B cell (primary cell): ENCODE measurements around the gene TSTD2. TPM values are rescaled to one million over a fixed set of nuclear protein-coding genes. Genes with fewer than 3 reads are reported as not detected.

ENCODE experiments used
- ATAC-seq: fragments of 200-7000 bp; cut with Tn5 transposase; one replicate; pipeline ENCODE4 v1.10.0; 2021; ENCODE audit warnings: low read depth, mild to moderate bottlenecking, moderate number of reproducible peaks, moderate library complexity
- CTCF ChIA-PET: fragments of 350-600 bp; sonication (Branson Sonifier 250); formaldehyde crosslinking; loops from one replicate; lab custom pipeline; 2021; ENCODE audit warnings: antibody characterized with exemption, inconsistent platforms; lab: Charles Lee
- POLR2A ChIA-PET: fragments of 350-600 bp; sonication (Branson Sonifier 250); formaldehyde crosslinking; loops from one replicate; lab custom pipeline; 2021; ENCODE audit warnings: antibody characterized with exemption; lab: Charles Lee
- DNase-seq: peaks from one replicate; pipeline ENCODE4 v3.0.0; 2013
- H2AFZ ChIP-seq: 2 replicates; pipeline ENCODE4 v1.6.1; 2012; ENCODE audit warnings: mild to moderate bottlenecking, low read depth, low read length; ENCODE audit not compliant: insufficient read depth, poor library complexity, severe bottlenecking
- H3K27ac ChIP-seq, 2 donors: 1 replicate in 1 of 2; 2 replicates in 1 of 2; pipeline ENCODE4 v1.5.1; 2012 to 2013; ENCODE audit warnings: low read length in 2 of 2, mild to moderate bottlenecking in 2 of 2, moderate library complexity in 1 of 2
- H3K27me3 ChIP-seq, 4 experiments: fragments of 200-600 bp in 1 of 4; sonication (generic) in 1 of 4; replicated peaks in 1 of 4; 1 replicate in 2 of 4; 2 replicates in 2 of 4; pipeline versions ENCODE4 v1.6.1 to v1.7.0; 2013 to 2016; ENCODE audit warnings: low read length in 3 of 4, mild to moderate bottlenecking in 2 of 4, mixed read lengths in 1 of 4, moderate library complexity in 1 of 4; ENCODE audit not compliant: insufficient read depth in 4 of 4, control insufficient read depth in 3 of 4; ENCODE audit errors: control extremely low read depth in 1 of 4
- H3K36me3 ChIP-seq, 2 experiments: replicated peaks in 1 of 2; 1 replicate in 1 of 2; 2 replicates in 1 of 2; pipeline versions ENCODE4 v1.6.1 to v1.7.1; 2013; ENCODE audit warnings: low read length in 1 of 2; ENCODE audit not compliant: insufficient read depth in 2 of 2, control insufficient read depth in 1 of 2; ENCODE audit errors: control extremely low read depth in 1 of 2, extremely low read depth in 1 of 2
- H3K4me1 ChIP-seq, 2 donors: fragments of 200-600 bp in 1 of 2; sonication (generic) in 1 of 2; 1 replicate in 1 of 2; 2 replicates in 1 of 2; pipeline versions ENCODE4 v1.5.1 to v1.6.1; 2013 to 2017; ENCODE audit warnings: low read length in 2 of 2; ENCODE audit not compliant: control insufficient read depth in 2 of 2, insufficient read depth in 2 of 2
- H3K4me2 ChIP-seq: replicated peaks from 2 replicates; pipeline ENCODE3; 2012; ENCODE audit warnings: mild to moderate bottlenecking, low read depth, low read length; ENCODE audit not compliant: poor library complexity, severe bottlenecking
- H3K4me3 ChIP-seq, 5 experiments: fragments of 200-600 bp in 1 of 5; sonication (generic) in 1 of 5; 1 replicate in 3 of 5; 2 replicates in 2 of 5; pipeline versions ENCODE4 v1.5.1 to v1.7.0; 2011 to 2016; ENCODE audit warnings: low read length in 4 of 5, mild to moderate bottlenecking in 4 of 5, low read depth in 2 of 5, control low read depth in 1 of 5, moderate library complexity in 1 of 5; ENCODE audit not compliant: insufficient read depth in 1 of 5; ENCODE audit errors: control extremely low read depth in 1 of 5, extremely low read depth in 1 of 5
- H3K79me2 ChIP-seq: fragments of 200-600 bp; sonication (generic); one replicate; pipeline ENCODE4 v1.6.0; 2016; ENCODE audit warnings: low read length; ENCODE audit not compliant: control insufficient read depth, insufficient read depth
- H3K9ac ChIP-seq: fragments of 200-600 bp; sonication (generic); 2 replicates; pipeline ENCODE4 v1.6.1; 2017; ENCODE audit warnings: mild to moderate bottlenecking, low read length, moderate library complexity
- H3K9me3 ChIP-seq, 3 donors: one replicate each; pipeline versions ENCODE4 v1.6.1 to v1.7.1; 2013; ENCODE audit warnings: low read length in 2 of 3; ENCODE audit not compliant: control insufficient read depth in 2 of 3, insufficient read depth in 1 of 3; ENCODE audit errors: control extremely low read depth in 1 of 3
- H4K20me1 ChIP-seq: 2 replicates; pipeline ENCODE4 v1.6.0; 2012; ENCODE audit warnings: mild to moderate bottlenecking, low read length; ENCODE audit not compliant: insufficient read depth, control insufficient read depth, poor library complexity, severe bottlenecking
- H3K27ac Mint-ChIP-seq: one replicate; pipeline ENCODE4 v1.8.0; 2021; ENCODE audit warnings: mixed read lengths
- H3K27me3 Mint-ChIP-seq: one replicate; pipeline ENCODE4 v1.8.0; 2021; ENCODE audit warnings: mixed read lengths
- H3K4me1 Mint-ChIP-seq: one replicate; pipeline ENCODE4 v1.8.0; 2021; ENCODE audit warnings: mixed read lengths
- H3K4me3 Mint-ChIP-seq: one replicate; pipeline ENCODE4 v1.8.0; 2021; ENCODE audit warnings: mixed read lengths
- H3K9me3 Mint-ChIP-seq: one replicate; pipeline ENCODE4 v1.8.0; 2022; ENCODE audit warnings: mixed read lengths; ENCODE audit not compliant: insufficient read depth
- CTCF ChIP-seq: fragments of 200-600 bp; IDR thresholded peaks from one replicate; pipeline ENCODE4 v1.8.0; 2022; ENCODE audit warnings: antibody characterized with exemption, mild to moderate bottlenecking
- EZH2 ChIP-seq: IDR thresholded peaks from 2 replicates; pipeline ENCODE4 v1.6.1; 2012; ENCODE audit warnings: borderline replicate concordance, low read depth, mild to moderate bottlenecking, moderate library complexity, low read length; ENCODE audit not compliant: insufficient read depth, poor library complexity, severe bottlenecking
- WGBS: methylation state at CpG from one replicate; pipeline ENCODE4 v1.1.5; 2013; ENCODE audit warnings: missing lambda C conversion rate; ENCODE audit not compliant: insufficient coverage; 5-methylcytosine and 5-hydroxymethylcytosine counted together
- intact Hi-C: fragments of 100-400 bp; cut with micrococcal nuclease; formaldehyde crosslinking; loops from one replicate; pipeline ENCODE4 v1.10.0; 2022
- polyA plus RNA-seq: library from polyadenylated mRNA; depleted of rRNA; stranded (reverse); fragments of >200 nt; gene quantifications from 2 replicates; pipeline ENCODE4 v1.2.3, GENCODE V29; 2012
- total RNA-seq, 2 donors: library from RNA; stranded (reverse); fragments of 120-200 nt in 1 of 2; gene quantifications; 1 replicate in 1 of 2; 2 replicates in 1 of 2; pipeline versions ENCODE4 v1.2.3 to v1.2.4, GENCODE V29; 2013 to 2022

TSTD2 gene
- total and polyA plus RNA-seq, 2 donors (not counting 1 experiment from before 2014, with no cell fraction given): 12.7 to 29.2 TPM

- no peak overlapping the region for H3K27ac Mint-ChIP-seq
- intact Hi-C loops: no loop called here
- Histone ChIP-seq H3K9me3 (no peaks in the 10 kb centered on the region), H3K27me3 (peaks cover 0 to 9% (median 2%) of the 10 kb centered on the region in 4 experiments), H3K79me2 (no peaks in the 10 kb centered on the region), H3K27ac (no peak overlapping the region), H2AFZ (no peak overlapping the region), H3K4me3 (no peak overlapping the region), H3K4me2 (no peak overlapping the region), H3K4me1 (no peaks in the 10 kb centered on the region), H3K36me3 (no peaks in the 10 kb centered on the region), H3K9ac (no peak overlapping the region), H4K20me1 (no peaks in the 10 kb centered on the region)
- no peak for DNase-seq
- H3K4me3 Mint-ChIP-seq: no peak overlapping the region
- no peaks in the 10 kb centered on the region for H3K9me3 Mint-ChIP-seq
- POLR2A ChIA-PET: no interaction called here
- H3K4me1 Mint-ChIP-seq: no peaks in the 10 kb centered on the region
- H3K27me3 Mint-ChIP-seq: peaks cover 9% of the 10 kb centered on the region
- CTCF ChIA-PET: no interaction called here
- no peak for ATAC-seq
- no peak for TF ChIP-seq EZH2
- WGBS: 84% methylated on average over 5 of the region's 13 CpGs
Observed at GRCh38 chr9:97563458-97564135, 69.6 kb downstream of the TSTD2 start.

- intact Hi-C loops: no loop called here
- no peak overlapping the region for H3K4me2 ChIP-seq
- 90% methylated on average over 3 of the region's 5 CpGs for WGBS
- no peak overlapping the region for H3K27ac Mint-ChIP-seq
- no peaks in the 10 kb centered on the region for H3K9me3 Mint-ChIP-seq
- no peak overlapping the region for H3K9ac ChIP-seq
- POLR2A ChIA-PET: no interaction called here
- no peaks in the 10 kb centered on the region for H3K9me3 ChIP-seq
- CTCF ChIA-PET: no interaction called here
- no peak overlapping the region for H2AFZ ChIP-seq
- ATAC-seq: no peak
- peaks cover 0 to 12% (median 2%) of the 10 kb centered on the region in 4 experiments for H3K27me3 ChIP-seq
- H3K4me3 ChIP-seq: no peak overlapping the region
- TF ChIP-seq CTCF: no peak
- TF ChIP-seq EZH2: no peak
- peaks cover 14% of the 10 kb centered on the region for H3K27me3 Mint-ChIP-seq
- H3K4me1 ChIP-seq: no peaks in the 10 kb centered on the region
- no peaks in the 10 kb centered on the region for H3K36me3 ChIP-seq
- no peaks in the 10 kb centered on the region for H4K20me1 ChIP-seq
- DNase-seq: no peak
- H3K4me3 Mint-ChIP-seq: no peak overlapping the region
- H3K79me2 ChIP-seq: no peaks in the 10 kb centered on the region
- H3K27ac ChIP-seq: no peak overlapping the region
- H3K4me1 Mint-ChIP-seq: no peaks in the 10 kb centered on the region
Observed at GRCh38 chr9:97562542-97562941, 70.6 kb downstream of the TSTD2 start.
